Subcutaneous adipose tissue (tissue), 4 donors: Measurements from ENCODE around the gene DUSP28. TPM values are rescaled to one million over a fixed set of nuclear protein-coding genes. Genes with fewer than 3 reads are reported as not detected.

Source experiments
- total RNA-seq, 4 donors: library from RNA; depleted of rRNA; stranded (reverse); fragments of >200 nt; gene quantifications; one replicate each; pipeline ENCODE4 v1.1.0, GENCODE V29; 2016
- TF ChIP-seq, protein P1 (sequence below): fragments of 450-650 bp; IDR thresholded peaks from one replicate; pipeline ENCODE4 v1.5.1; 2016; ENCODE audit warnings: low read depth, mild to moderate bottlenecking, control low read depth, antibody characterized with exemption, moderate library complexity

DUSP28 gene
- total RNA-seq, 4 donors from 2014 or later: 2.8 to 7.2 (median 4.8) TPM

- TF ChIP-seq, protein P1, sequence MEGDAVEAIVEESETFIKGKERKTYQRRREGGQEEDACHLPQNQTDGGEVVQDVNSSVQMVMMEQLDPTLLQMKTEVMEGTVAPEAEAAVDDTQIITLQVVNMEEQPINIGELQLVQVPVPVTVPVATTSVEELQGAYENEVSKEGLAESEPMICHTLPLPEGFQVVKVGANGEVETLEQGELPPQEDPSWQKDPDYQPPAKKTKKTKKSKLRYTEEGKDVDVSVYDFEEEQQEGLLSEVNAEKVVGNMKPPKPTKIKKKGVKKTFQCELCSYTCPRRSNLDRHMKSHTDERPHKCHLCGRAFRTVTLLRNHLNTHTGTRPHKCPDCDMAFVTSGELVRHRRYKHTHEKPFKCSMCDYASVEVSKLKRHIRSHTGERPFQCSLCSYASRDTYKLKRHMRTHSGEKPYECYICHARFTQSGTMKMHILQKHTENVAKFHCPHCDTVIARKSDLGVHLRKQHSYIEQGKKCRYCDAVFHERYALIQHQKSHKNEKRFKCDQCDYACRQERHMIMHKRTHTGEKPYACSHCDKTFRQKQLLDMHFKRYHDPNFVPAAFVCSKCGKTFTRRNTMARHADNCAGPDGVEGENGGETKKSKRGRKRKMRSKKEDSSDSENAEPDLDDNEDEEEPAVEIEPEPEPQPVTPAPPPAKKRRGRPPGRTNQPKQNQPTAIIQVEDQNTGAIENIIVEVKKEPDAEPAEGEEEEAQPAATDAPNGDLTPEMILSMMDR: no peak
Measured at GRCh38 chr2:240603081-240603835, 43.1 kb downstream of the DUSP28 start.

DNA sequence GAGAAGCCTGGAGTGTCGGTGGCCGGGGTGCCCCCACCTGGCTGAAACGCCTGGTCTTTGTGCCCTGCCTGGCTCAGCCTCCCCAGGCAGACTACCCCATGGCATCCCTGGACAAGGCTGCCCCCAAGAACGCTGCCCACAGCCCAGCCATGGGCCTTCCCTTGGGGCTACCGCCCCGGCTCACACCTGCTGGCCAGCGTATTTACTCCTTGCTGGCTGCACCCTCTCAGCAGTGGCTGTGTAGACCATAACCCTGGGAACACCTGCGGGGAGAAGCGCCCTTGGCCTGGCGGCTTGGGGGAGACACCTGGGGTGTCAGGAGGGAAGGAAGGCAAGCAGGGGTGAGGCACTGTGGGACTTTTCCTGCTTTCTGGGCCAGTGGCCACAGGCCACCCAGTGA, 43.7 kb downstream of the DUSP28 start:
- TF ChIP-seq, protein P1: no peak

DNA sequence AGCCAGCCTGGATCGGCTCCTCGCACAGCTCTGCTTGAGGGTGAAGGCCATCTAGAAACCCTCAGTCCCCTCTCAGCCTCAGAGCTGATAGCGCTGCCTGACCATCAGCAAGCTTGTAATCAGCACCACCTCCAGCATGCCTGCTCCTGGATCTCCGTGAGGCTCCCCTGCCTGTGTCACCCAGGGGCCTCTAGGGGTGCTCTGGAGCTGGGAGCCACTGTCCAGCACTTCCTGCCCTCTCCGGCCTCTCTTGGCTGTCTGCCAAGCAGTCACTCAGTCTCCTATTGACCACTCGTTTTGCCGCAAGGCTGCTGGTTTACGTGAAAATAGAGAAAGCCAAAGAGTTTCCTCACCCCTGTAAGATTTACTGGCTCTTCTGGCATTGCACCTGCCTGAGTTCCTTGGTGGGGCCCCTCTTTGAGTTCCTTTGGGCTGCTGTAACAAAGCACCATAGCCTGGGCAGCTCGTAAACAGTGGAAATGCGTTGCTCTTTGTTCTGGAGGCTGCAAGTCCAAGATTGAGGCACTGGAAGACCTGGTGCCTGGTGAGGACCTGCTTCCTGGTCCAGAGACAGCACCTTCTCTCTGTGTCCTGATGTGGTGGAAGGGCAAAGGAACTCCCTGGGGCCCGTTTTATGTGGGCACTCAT, 44.3 kb downstream of the DUSP28 start:
- TF ChIP-seq, protein P1: no peak

DNA sequence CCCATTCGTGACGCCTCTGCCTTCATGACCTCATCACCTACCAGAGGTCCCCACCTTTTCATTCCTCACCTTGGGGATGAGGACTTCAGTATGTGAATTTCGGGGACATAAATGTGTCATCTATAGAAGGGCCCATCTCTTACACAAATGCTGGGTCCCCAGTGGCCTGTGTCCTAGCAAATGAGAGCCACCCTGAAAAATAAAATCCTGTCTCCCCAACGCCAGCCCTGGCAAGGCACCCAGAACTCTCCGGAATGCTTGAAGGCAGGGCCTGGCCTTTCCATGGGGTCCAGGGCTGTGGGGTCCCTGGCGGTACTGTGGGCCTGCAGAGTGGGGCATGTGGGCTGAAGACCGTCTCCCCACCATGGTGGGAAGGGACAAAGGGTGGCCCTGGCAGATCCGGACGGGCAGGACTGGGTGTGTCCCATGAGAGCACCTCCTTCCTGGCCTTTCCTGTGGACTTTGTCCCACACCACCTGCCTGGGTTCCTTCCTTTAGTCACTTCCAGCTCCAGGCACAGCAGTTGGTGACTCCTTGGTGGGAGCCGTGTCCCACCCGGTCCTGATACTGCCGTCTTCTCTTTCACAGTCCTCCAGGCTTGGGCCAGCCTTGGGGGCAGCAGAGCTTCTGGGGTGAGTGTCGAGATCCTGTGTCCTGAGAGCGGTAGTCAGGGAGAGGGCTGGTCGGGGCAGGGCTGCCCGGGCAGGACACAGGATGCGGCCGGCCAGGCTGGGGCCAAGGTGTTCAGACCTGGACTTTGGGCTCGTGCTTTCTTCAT, 45.0 kb downstream of the DUSP28 start:
- TF ChIP-seq, protein P1: no peak

- TF ChIP-seq, protein P1: no peak
Measured at GRCh38 chr2:240605867-240606743, 45.9 kb downstream of the DUSP28 start.

- TF ChIP-seq, protein P1: no peak
Measured at GRCh38 chr2:240611601-240612210, 51.5 kb downstream of the DUSP28 start.

Other genes with a start within 250 kb of the DUSP28 start
- 10 to 100 TPM; 34.1 to 80.4 (median 53.3) TPM for gene GPC1, start 124.7 kb upstream of the DUSP28 start, total RNA-seq
- gene ANKMY1, start 2.4 kb upstream of the DUSP28 start, total RNA-seq: 10 to 100 TPM; 11.7 to 30.5 (median 15.3) TPM
- 100 to 1,000 TPM in 1 of 4 donors, 10 to 100 TPM in 3; 65.4 to 212 (median 72.6) TPM for gene RNPEPL1, start 8.1 kb downstream of the DUSP28 start, total RNA-seq
- gene CAPN10, start 26.4 kb downstream of the DUSP28 start, total RNA-seq: 10 to 100 TPM; 13.4 to 33.3 (median 14.5) TPM
- gene GPR35, start 65.1 kb downstream of the DUSP28 start, total RNA-seq: 1 to 10 TPM in 1 of 4 donors, under 1 TPM in 2, not detected in 1; 0.44 to 3.9 (median 0.94) TPM
- gene AQP12B, start 122.5 kb downstream of the DUSP28 start, total RNA-seq: not detected
- gene AQP12A, start 131.5 kb downstream of the DUSP28 start, total RNA-seq: not detected